Measurements from ENCODE around the gene HTRA3.

The HTRA3 gene

GRCh38 chr4:8235686-8236085 is 33.9 kb upstream of the HTRA3 start:
- peaks cover 0 to 3% of the 10 kb centered on the region in 2 donors for H3K36me3 ChIP-seq (ENCODE audit: control insufficient read depth in 2 of 2, insufficient read depth in 2 of 2, low read length in 2 of 2)

GRCh38 chr4:8236106-8236919 is 33.2 kb upstream of the HTRA3 start:
- Histone ChIP-seq H3K27me3 (ENCODE audit: control insufficient read depth in 1 of 2, insufficient read depth in 2 of 2, low read length in 2 of 2) (no peaks in the 10 kb centered on the region), H3K9me3 (ENCODE audit: control insufficient read depth in 2 of 2, low read length in 2 of 2) (no peaks in the 10 kb centered on the region), H3K4me3 (ENCODE audit: low read length in 2 of 2) (no peak overlapping the region), H3K36me3 (ENCODE audit: control insufficient read depth in 2 of 2, insufficient read depth in 2 of 2, low read length in 2 of 2) (peaks cover 0 to 3% of the 10 kb centered on the region in 2 donors), H3K27ac (ENCODE audit: low read length) (no peak overlapping the region), H3K9ac (ENCODE audit: low read length in 2 of 2) (no peak overlapping the region), H3K4me1 (ENCODE audit: control insufficient read depth, insufficient read depth, low read length) (no peaks in the 10 kb centered on the region)

More at GRCh38 chr4:8235686-8236085, 33.9 kb upstream of the HTRA3 start:
- no peak overlapping the region for H3K27ac ChIP-seq (ENCODE audit: low read length)
- no peaks in the 10 kb centered on the region for H3K27me3 ChIP-seq (ENCODE audit: control insufficient read depth in 1 of 2, insufficient read depth in 2 of 2, low read length in 2 of 2)
- H3K4me1 ChIP-seq (ENCODE audit: control insufficient read depth, insufficient read depth, low read length), result no peaks in the 10 kb centered on the region
- no peak overlapping the region for H3K4me3 ChIP-seq (ENCODE audit: low read length in 2 of 2)
- H3K9me3 ChIP-seq (ENCODE audit: control insufficient read depth in 2 of 2, low read length in 2 of 2), result no peaks in the 10 kb centered on the region
- no peak overlapping the region for H3K9ac ChIP-seq (ENCODE audit: low read length in 2 of 2)

- Histone ChIP-seq H3K27me3 (ENCODE audit: control insufficient read depth in 1 of 2, insufficient read depth in 2 of 2, low read length in 2 of 2) (no peaks in the 10 kb centered on the region), H3K4me1 (ENCODE audit: control insufficient read depth, insufficient read depth, low read length) (peaks cover under 1% of the 10 kb centered on the region), H3K27ac (ENCODE audit: low read length) (no peak overlapping the region), H3K9ac (ENCODE audit: low read length in 2 of 2) (no peak overlapping the region), H3K4me3 (ENCODE audit: low read length in 2 of 2) (no peak overlapping the region), H3K9me3 (ENCODE audit: control insufficient read depth in 2 of 2, low read length in 2 of 2) (no peaks in the 10 kb centered on the region), H3K36me3 (ENCODE audit: control insufficient read depth in 2 of 2, insufficient read depth in 2 of 2, low read length in 2 of 2) (peaks cover 0 to 3% of the 10 kb centered on the region in 2 donors)
Observed at GRCh38 chr4:8236920-8237195, 32.7 kb upstream of the HTRA3 start.

GRCh38 chr4:8237256-8237989 is 32.1 kb upstream of the HTRA3 start:
- peaks cover 0 to 3% of the 10 kb centered on the region in 2 donors for H3K36me3 ChIP-seq (ENCODE audit: control insufficient read depth in 2 of 2, insufficient read depth in 2 of 2, low read length in 2 of 2)

GRCh38 chr4:8238036-8238511 is 31.5 kb upstream of the HTRA3 start:
- H3K27me3 ChIP-seq (ENCODE audit: control insufficient read depth in 1 of 2, insufficient read depth in 2 of 2, low read length in 2 of 2), result no peaks in the 10 kb centered on the region
- no peak overlapping the region for H3K9ac ChIP-seq (ENCODE audit: low read length in 2 of 2)
- H3K4me1 ChIP-seq (ENCODE audit: control insufficient read depth, insufficient read depth, low read length), result peaks cover 9% of the 10 kb centered on the region
- H3K27ac ChIP-seq (ENCODE audit: low read length), result no peak overlapping the region
- H3K9me3 ChIP-seq (ENCODE audit: control insufficient read depth in 2 of 2, low read length in 2 of 2), result no peaks in the 10 kb centered on the region
- no peak overlapping the region for H3K4me3 ChIP-seq (ENCODE audit: low read length in 2 of 2)
- H3K36me3 ChIP-seq (ENCODE audit: control insufficient read depth in 2 of 2, insufficient read depth in 2 of 2, low read length in 2 of 2), result peaks cover 0 to 3% of the 10 kb centered on the region in 2 donors

More at GRCh38 chr4:8237256-8237989, 32.1 kb upstream of the HTRA3 start:
- Histone ChIP-seq H3K9me3 (ENCODE audit: control insufficient read depth in 2 of 2, low read length in 2 of 2) (no peaks in the 10 kb centered on the region), H3K27ac (ENCODE audit: low read length) (no peak overlapping the region), H3K4me3 (ENCODE audit: low read length in 2 of 2) (no peak overlapping the region), H3K9ac (ENCODE audit: low read length in 2 of 2) (no peak overlapping the region), H3K27me3 (ENCODE audit: control insufficient read depth in 1 of 2, insufficient read depth in 2 of 2, low read length in 2 of 2) (no peaks in the 10 kb centered on the region), H3K4me1 (ENCODE audit: control insufficient read depth, insufficient read depth, low read length) (peaks cover 6% of the 10 kb centered on the region)

GRCh38 chr4:8238515-8239053 is 31.0 kb upstream of the HTRA3 start:
- H3K36me3 ChIP-seq (ENCODE audit: control insufficient read depth in 2 of 2, insufficient read depth in 2 of 2, low read length in 2 of 2), result peaks cover 0 to 3% of the 10 kb centered on the region in 2 donors
- H3K9ac ChIP-seq (ENCODE audit: low read length in 2 of 2), result no peak overlapping the region
- no peak overlapping the region for H3K27ac ChIP-seq (ENCODE audit: low read length)
- no peaks in the 10 kb centered on the region for H3K27me3 ChIP-seq (ENCODE audit: control insufficient read depth in 1 of 2, insufficient read depth in 2 of 2, low read length in 2 of 2)
- H3K9me3 ChIP-seq (ENCODE audit: control insufficient read depth in 2 of 2, low read length in 2 of 2), result no peaks in the 10 kb centered on the region
- H3K4me1 ChIP-seq (ENCODE audit: control insufficient read depth, insufficient read depth, low read length), result peaks cover 9% of the 10 kb centered on the region
- H3K4me3 ChIP-seq (ENCODE audit: low read length in 2 of 2), result no peak overlapping the region

GRCh38 chr4:8239226-8239625 is 30.3 kb upstream of the HTRA3 start:
- Histone ChIP-seq H3K9me3 (ENCODE audit: control insufficient read depth in 2 of 2, low read length in 2 of 2) (no peaks in the 10 kb centered on the region), H3K27ac (ENCODE audit: low read length) (no peak overlapping the region), H3K27me3 (ENCODE audit: control insufficient read depth in 1 of 2, insufficient read depth in 2 of 2, low read length in 2 of 2) (no peaks in the 10 kb centered on the region), H3K4me3 (ENCODE audit: low read length in 2 of 2) (no peak overlapping the region), H3K36me3 (ENCODE audit: control insufficient read depth in 2 of 2, insufficient read depth in 2 of 2, low read length in 2 of 2) (peaks cover 0 to 3% of the 10 kb centered on the region in 2 donors), H3K9ac (ENCODE audit: low read length in 2 of 2) (no peak overlapping the region), H3K4me1 (ENCODE audit: control insufficient read depth, insufficient read depth, low read length) (peaks cover 9% of the 10 kb centered on the region)

- Histone ChIP-seq H3K4me1 (ENCODE audit: control insufficient read depth, insufficient read depth, low read length) (peaks cover 9% of the 10 kb centered on the region), H3K27ac (ENCODE audit: low read length) (no peak overlapping the region), H3K9ac (ENCODE audit: low read length in 2 of 2) (no peak overlapping the region), H3K36me3 (ENCODE audit: control insufficient read depth in 2 of 2, insufficient read depth in 2 of 2, low read length in 2 of 2) (peaks cover 0 to 3% of the 10 kb centered on the region in 2 donors), H3K9me3 (ENCODE audit: control insufficient read depth in 2 of 2, low read length in 2 of 2) (no peaks in the 10 kb centered on the region), H3K27me3 (ENCODE audit: control insufficient read depth in 1 of 2, insufficient read depth in 2 of 2, low read length in 2 of 2) (no peaks in the 10 kb centered on the region), H3K4me3 (ENCODE audit: low read length in 2 of 2) (no peak overlapping the region)
Observed at GRCh38 chr4:8239661-8240060, 29.9 kb upstream of the HTRA3 start.

- no peak overlapping the region for H3K4me3 ChIP-seq (ENCODE audit: low read length in 2 of 2)
- no peak overlapping the region for H3K27ac ChIP-seq (ENCODE audit: low read length)
- H3K36me3 ChIP-seq (ENCODE audit: control insufficient read depth in 2 of 2, insufficient read depth in 2 of 2, low read length in 2 of 2), result peaks cover 0 to 3% of the 10 kb centered on the region in 2 donors
- H3K9ac ChIP-seq (ENCODE audit: low read length in 2 of 2), result no peak overlapping the region
- no peaks in the 10 kb centered on the region for H3K9me3 ChIP-seq (ENCODE audit: control insufficient read depth in 2 of 2, low read length in 2 of 2)
- H3K27me3 ChIP-seq (ENCODE audit: control insufficient read depth in 1 of 2, insufficient read depth in 2 of 2, low read length in 2 of 2), result no peaks in the 10 kb centered on the region
- H3K4me1 ChIP-seq (ENCODE audit: control insufficient read depth, insufficient read depth, low read length), result peaks cover 9% of the 10 kb centered on the region
Observed at GRCh38 chr4:8240211-8241041, 29.1 kb upstream of the HTRA3 start.

- no peak overlapping the region for H3K27ac ChIP-seq (ENCODE audit: low read length)
- no peak overlapping the region for H3K4me3 ChIP-seq (ENCODE audit: low read length in 2 of 2)
- H3K4me1 ChIP-seq (ENCODE audit: control insufficient read depth, insufficient read depth, low read length), result peaks cover 9% of the 10 kb centered on the region
- H3K36me3 ChIP-seq (ENCODE audit: control insufficient read depth in 2 of 2, insufficient read depth in 2 of 2, low read length in 2 of 2), result peaks cover 0 to 3% of the 10 kb centered on the region in 2 donors
- H3K9ac ChIP-seq (ENCODE audit: low read length in 2 of 2), result no peak overlapping the region
- no peaks in the 10 kb centered on the region for H3K27me3 ChIP-seq (ENCODE audit: control insufficient read depth in 1 of 2, insufficient read depth in 2 of 2, low read length in 2 of 2)
- H3K9me3 ChIP-seq (ENCODE audit: control insufficient read depth in 2 of 2, low read length in 2 of 2), result no peaks in the 10 kb centered on the region
Observed at GRCh38 chr4:8241211-8241779, 28.3 kb upstream of the HTRA3 start.

Data from stomach smooth muscle (tissue), 2 donors.